T-helper 2 cell treated with Interferon-gamma antibody and Interleukin-4, amounts not matched to agents 5 μg/mL and 100 μg/mL, for 36 hours (primary cell): ENCODE data around the gene CAMK2N2.
A peak's percentile ranks its signal among the peaks of the same experiment; 100 is the strongest.

Experiments
- DNase-seq: peaks from one replicate; pipeline ENCODE4 v3.0.0; 2021; ENCODE audit warnings: low spot score
- H3K27ac Mint-ChIP-seq: one replicate; pipeline ENCODE4 v1.8.0; 2021; ENCODE audit warnings: mild to moderate bottlenecking, mixed read lengths
- H3K27me3 Mint-ChIP-seq: one replicate; pipeline ENCODE4 v1.8.0; 2021; ENCODE audit warnings: low read depth, mixed read lengths
- H3K36me3 Mint-ChIP-seq: one replicate; pipeline ENCODE4 v1.8.0; 2021; ENCODE audit warnings: low read depth, mixed read lengths
- H3K4me1 Mint-ChIP-seq: one replicate; pipeline ENCODE4 v1.8.0; 2021; ENCODE audit warnings: low read depth, mixed read lengths
- H3K4me3 Mint-ChIP-seq: one replicate; pipeline ENCODE4 v1.8.0; 2022; ENCODE audit warnings: mild to moderate bottlenecking, moderate library complexity, mixed read lengths
- H3K9me3 Mint-ChIP-seq: one replicate; pipeline ENCODE4 v1.8.0; 2021; ENCODE audit warnings: mixed read lengths

CAMK2N2 gene

GRCh38 chr3:184259396-184259877 lies 1.9 kb downstream of the CAMK2N2 start:
- H3K36me3 Mint-ChIP-seq, result peaks cover 11% of the 10 kb centered on the region
- H3K4me3 Mint-ChIP-seq, result peak overlapping the region; percentile 55
- H3K27me3 Mint-ChIP-seq, result peaks cover 36% of the 10 kb centered on the region
- DNase-seq, result no peak
- no peaks in the 10 kb centered on the region for H3K9me3 Mint-ChIP-seq
- peaks cover 17% of the 10 kb centered on the region for H3K4me1 Mint-ChIP-seq
- H3K27ac Mint-ChIP-seq, result no peak overlapping the region

- Mint-ChIP-seq H3K27ac (no peak overlapping the region), H3K27me3 (peaks cover 36% of the 10 kb centered on the region), H3K4me3 (peak overlapping the region; percentile 55), H3K36me3 (peaks cover 11% of the 10 kb centered on the region), H3K4me1 (peaks cover 17% of the 10 kb centered on the region), H3K9me3 (no peaks in the 10 kb centered on the region)
- DNase-seq, result no peak
Measured at GRCh38 chr3:184258926-184259325, 2.4 kb downstream of the CAMK2N2 start.

DNA sequence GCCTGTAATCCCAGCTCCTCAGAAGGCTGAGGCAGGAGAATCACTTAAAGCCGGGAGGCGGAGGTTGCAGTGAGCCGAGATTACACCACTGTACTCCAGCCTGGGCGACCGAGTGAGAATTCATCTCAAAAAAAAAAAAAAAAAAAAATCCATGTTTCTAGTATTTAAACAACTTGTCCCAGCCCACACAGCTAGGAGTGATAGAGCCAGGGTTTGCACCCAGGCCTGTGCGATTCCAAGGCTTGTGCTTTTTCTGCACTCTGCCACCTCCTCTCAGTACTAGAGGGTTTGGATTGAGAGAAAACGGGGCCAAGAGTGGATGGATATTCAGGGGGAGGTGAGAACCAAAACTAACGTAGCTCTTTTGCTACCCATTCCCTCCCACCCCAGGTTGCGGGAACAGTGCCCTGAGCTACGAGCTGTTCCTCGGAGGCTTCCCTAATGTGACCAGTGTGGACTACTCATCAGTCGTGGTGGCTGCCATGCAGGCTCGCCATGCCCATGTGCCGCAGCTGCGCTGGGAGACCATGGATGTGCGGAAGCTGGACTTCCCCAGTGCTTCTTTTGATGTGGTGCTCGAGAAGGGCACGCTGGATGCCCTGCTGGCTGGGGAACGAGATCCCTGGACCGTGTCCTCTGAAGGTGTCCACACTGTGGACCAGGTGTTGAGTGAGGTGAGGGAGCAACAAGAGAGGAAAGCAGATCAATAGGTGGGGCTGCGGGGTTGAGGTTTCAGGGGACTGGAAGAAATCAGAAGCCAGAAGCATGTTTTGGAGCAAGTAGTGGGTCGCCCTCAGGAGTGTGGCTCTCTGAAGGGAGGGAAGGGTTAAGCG lies 4.1 kb downstream of the CAMK2N2 start:
- no peak overlapping the region for H3K27ac Mint-ChIP-seq
- H3K4me1 Mint-ChIP-seq, result peaks cover 13% of the 10 kb centered on the region
- peaks cover 11% of the 10 kb centered on the region for H3K36me3 Mint-ChIP-seq
- H3K27me3 Mint-ChIP-seq, result peaks cover 28% of the 10 kb centered on the region
- no peak for DNase-seq
- no peak overlapping the region for H3K4me3 Mint-ChIP-seq
- no peaks in the 10 kb centered on the region for H3K9me3 Mint-ChIP-seq

- H3K27ac Mint-ChIP-seq, result no peak overlapping the region
Measured at GRCh38 chr3:184255291-184256039, 5.9 kb downstream of the CAMK2N2 start.

DNA sequence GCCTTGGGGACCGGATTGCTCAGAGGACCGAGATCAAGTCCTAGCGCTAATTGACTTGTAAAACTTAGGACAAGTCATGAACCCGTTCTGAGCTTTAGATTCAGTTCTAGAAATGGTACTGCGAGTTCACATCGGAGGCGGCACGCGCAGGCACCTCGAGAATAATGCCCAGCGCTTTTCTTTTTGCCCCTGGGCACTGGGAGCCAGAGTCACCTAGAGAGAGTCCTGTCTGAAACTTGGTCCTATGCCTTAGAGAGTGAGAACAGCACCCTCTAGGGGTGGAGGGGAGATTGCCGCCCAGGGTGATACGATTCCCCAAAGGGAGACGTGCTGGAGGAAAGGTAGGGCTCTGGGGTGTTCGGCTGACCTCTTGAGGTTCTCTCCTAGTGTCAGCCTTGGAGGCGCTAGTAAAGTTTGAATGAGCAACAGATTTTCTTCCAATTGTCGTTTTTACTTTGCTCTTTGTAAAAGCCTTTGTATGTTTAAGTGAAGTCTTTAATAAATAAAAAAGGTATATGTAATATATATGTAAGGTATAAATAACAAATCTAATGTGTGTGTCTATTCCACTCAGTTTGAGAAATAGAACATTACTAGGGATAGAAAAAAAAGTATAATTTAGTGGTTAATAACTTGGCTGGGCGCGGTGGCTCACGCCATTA lies 11.1 kb downstream of the CAMK2N2 start:
- Mint-ChIP-seq H3K36me3 (peaks cover 4% of the 10 kb centered on the region), H3K27ac (peak overlapping the region; percentile 97), H3K9me3 (no peaks in the 10 kb centered on the region), H3K4me3 (peak overlapping the region; percentile 96), H3K4me1 (peaks cover 12% of the 10 kb centered on the region), H3K27me3 (no peaks in the 10 kb centered on the region)
- DNase-seq, result peak; percentile 88

More at GRCh38 chr3:184255291-184256039, 5.9 kb downstream of the CAMK2N2 start:
- peaks cover 7% of the 10 kb centered on the region for H3K4me1 Mint-ChIP-seq
- H3K27me3 Mint-ChIP-seq, result peaks cover 16% of the 10 kb centered on the region
- DNase-seq, result no peak
- H3K4me3 Mint-ChIP-seq, result no peak overlapping the region
- no peaks in the 10 kb centered on the region for H3K9me3 Mint-ChIP-seq
- H3K36me3 Mint-ChIP-seq, result peaks cover 11% of the 10 kb centered on the region

DNA sequence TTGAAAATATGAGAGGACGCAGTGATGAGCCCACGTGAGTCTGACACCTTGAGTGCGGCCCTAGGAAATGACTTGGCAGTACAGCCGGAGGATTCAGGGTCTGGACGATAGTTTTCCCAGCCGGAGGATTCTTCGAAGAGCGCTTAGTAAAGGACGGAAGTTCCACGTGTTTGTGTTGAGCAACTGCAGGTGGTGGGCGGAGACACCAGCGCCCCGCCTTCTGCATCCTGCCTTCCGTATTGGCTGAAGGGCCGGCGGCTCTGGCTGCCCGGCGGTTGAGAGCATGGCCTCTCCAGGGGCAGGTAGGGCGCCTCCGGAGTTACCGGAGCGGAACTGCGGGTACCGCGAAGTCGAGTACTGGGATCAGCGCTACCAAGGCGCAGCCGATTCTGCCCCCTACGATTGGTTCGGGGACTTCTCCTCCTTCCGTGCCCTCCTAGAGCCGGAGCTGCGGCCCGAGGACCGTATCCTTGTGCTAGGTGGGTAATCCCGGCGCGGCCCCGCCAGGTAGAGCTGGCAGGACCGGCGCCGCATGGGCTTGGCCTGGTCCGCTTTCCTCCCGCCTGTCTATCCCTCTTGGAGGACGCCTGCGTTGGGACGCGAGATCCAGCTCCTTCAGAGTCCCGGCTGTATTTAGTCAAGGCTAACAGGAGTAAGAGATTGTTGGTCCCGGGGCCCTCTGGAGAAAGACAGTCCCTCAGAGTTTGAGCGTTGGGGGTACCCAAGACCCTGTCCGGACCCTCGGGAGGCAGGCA lies 11.8 kb downstream of the CAMK2N2 start, which contains the start of gene EEF1AKMT4:
TSS of gene EEF1AKMT4 (plus strand) at position 261 of the 755 bp plus-strand sequence. CDS start at position 284, 23 bp downstream.
- no peaks in the 10 kb centered on the region for H3K9me3 Mint-ChIP-seq
- peak within 1 kb of the TSS; percentile 96 for H3K4me3 Mint-ChIP-seq
- peak within 1 kb of the TSS; percentile 97 for H3K27ac Mint-ChIP-seq
- peak; percentile 97 for DNase-seq
- no peaks in the 10 kb centered on the region for H3K27me3 Mint-ChIP-seq
- H3K4me1 Mint-ChIP-seq, result peaks cover 12% of the 10 kb centered on the region
- peaks cover 9% of the 10 kb centered on the region for H3K36me3 Mint-ChIP-seq

- DNase-seq, result peak; percentile 84
- H3K4me3 Mint-ChIP-seq, result peak within 1 kb of the TSS; percentile 96
- H3K27ac Mint-ChIP-seq, result peak within 1 kb of the TSS; percentile 97
- H3K27me3 Mint-ChIP-seq, result no peaks in the 10 kb centered on the region
- peaks cover 12% of the 10 kb centered on the region for H3K4me1 Mint-ChIP-seq
- no peaks in the 10 kb centered on the region for H3K9me3 Mint-ChIP-seq
- H3K36me3 Mint-ChIP-seq, result peaks cover 11% of the 10 kb centered on the region
Measured at GRCh38 chr3:184248454-184249411, 12.6 kb downstream of the CAMK2N2 start, which contains the start of gene ALG3. Gene ALG3 (minus strand): TSS chr3:184248962. CDS start chr3:184248940, 22 bp downstream.

DNA sequence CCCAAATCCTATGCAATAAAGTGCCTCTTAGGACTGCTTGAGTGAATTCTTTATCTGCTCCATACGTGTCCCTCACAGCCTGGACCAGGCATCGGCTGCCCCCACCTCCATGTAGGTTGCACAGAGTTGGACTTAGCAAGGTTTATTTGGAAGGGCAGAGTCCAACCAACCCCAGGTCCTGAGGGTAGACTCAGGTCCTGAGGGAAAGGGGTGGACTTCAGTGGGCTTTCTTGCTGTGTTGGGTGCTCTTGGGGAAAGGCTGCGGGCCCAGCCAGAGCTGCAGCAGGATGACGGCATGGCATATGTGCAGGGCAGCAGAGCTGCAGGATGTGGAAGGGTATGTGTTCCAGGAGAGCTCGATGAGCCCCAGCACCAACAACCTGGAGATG lies 19.1 kb downstream of the CAMK2N2 start:
- Mint-ChIP-seq H3K4me1 (no peaks in the 10 kb centered on the region), H3K27ac (no peak overlapping the region), H3K36me3 (peaks cover 22% of the 10 kb centered on the region), H3K9me3 (no peaks in the 10 kb centered on the region), H3K27me3 (no peaks in the 10 kb centered on the region), H3K4me3 (no peak overlapping the region)
- DNase-seq, result no peak

- H3K4me3 Mint-ChIP-seq, result no peak overlapping the region
- H3K4me1 Mint-ChIP-seq, result no peaks in the 10 kb centered on the region
- H3K27me3 Mint-ChIP-seq, result no peaks in the 10 kb centered on the region
- peaks cover 22% of the 10 kb centered on the region for H3K36me3 Mint-ChIP-seq
- no peak overlapping the region for H3K27ac Mint-ChIP-seq
- no peak for DNase-seq
- no peaks in the 10 kb centered on the region for H3K9me3 Mint-ChIP-seq
Measured at GRCh38 chr3:184241447-184242296, 19.7 kb downstream of the CAMK2N2 start.

- Mint-ChIP-seq H3K36me3 (peaks cover 22% of the 10 kb centered on the region), H3K27me3 (no peaks in the 10 kb centered on the region), H3K9me3 (no peaks in the 10 kb centered on the region), H3K4me1 (no peaks in the 10 kb centered on the region), H3K27ac (no peak overlapping the region), H3K4me3 (no peak overlapping the region)
- DNase-seq, result no peak
Measured at GRCh38 chr3:184241141-184241446, 20.3 kb downstream of the CAMK2N2 start.

DNA sequence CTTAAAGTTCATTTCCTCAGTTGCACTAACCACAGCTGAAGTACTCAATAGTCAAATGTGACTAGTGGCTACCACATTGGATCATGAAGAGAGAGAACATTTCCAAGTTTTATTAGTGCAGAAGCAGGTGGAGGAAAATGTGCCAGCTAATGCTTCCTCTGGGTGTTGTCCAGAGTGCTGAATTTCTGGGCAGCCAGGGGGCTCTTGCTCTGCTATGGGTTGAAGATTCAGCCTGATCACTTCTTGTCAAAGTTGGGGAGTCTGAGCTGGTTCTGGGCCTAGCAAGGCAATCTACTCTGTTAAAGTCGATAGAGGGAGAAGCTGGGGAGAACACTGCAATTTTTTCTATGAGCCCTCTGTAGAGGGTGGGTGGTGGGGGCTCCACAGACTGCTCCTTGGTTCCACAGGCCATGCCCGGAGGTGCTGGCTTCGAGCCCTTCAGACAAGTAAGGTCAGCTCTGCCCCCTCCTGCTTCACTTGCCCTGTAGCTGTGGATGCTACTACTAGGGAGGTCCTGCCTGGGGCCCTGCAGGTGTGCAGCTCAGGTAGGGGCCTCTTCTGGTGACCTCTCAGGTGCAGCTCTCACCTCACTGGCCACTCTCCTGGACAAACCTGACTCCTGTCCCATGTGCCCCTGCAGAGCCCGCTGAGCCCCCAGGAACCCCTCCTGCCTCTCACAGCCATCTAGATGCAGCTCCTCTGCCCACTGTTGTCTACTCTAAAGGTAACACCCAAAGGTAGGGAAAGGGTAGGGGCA lies 20.8 kb downstream of the CAMK2N2 start:
- Mint-ChIP-seq H3K4me1 (no peaks in the 10 kb centered on the region), H3K36me3 (peaks cover 18% of the 10 kb centered on the region), H3K4me3 (no peak overlapping the region), H3K9me3 (no peaks in the 10 kb centered on the region), H3K27me3 (no peaks in the 10 kb centered on the region), H3K27ac (no peak overlapping the region)
- no peak for DNase-seq
